ENCODE data around the gene OR2AE1.
"Not testable (repeated sequence)": the region's sequence is repeated elsewhere in the genome, so short reads cannot be mapped to it uniquely, and the experiment has no call there.

OR2AE1 gene, protein sequence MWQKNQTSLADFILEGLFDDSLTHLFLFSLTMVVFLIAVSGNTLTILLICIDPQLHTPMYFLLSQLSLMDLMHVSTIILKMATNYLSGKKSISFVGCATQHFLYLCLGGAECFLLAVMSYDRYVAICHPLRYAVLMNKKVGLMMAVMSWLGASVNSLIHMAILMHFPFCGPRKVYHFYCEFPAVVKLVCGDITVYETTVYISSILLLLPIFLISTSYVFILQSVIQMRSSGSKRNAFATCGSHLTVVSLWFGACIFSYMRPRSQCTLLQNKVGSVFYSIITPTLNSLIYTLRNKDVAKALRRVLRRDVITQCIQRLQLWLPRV

DNA sequence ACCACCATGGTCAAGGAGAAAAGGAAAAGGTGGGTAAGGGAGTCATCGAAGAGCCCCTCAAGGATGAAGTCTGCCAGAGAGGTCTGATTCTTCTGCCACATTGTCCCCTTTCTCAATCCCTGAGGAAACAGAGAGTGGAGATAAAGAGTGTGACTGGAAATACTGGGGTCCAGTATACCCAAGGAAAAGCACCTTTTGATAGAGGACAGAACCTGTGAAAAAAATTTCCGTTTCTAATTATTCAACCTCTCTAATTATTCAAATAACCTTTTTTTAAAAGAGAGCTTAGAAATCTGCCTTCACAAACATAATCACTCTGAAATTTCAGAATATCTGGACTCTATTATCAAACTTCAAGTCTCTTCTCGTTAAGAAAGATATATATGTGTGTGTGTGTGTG is at the start of gene OR2AE1:
Gene OR2AE1 (minus strand): TSS at position 101 of the 400 bp plus-strand sequence. CDS start 0 bp downstream, at position 101.
- no peak for DNase-seq

DNA sequence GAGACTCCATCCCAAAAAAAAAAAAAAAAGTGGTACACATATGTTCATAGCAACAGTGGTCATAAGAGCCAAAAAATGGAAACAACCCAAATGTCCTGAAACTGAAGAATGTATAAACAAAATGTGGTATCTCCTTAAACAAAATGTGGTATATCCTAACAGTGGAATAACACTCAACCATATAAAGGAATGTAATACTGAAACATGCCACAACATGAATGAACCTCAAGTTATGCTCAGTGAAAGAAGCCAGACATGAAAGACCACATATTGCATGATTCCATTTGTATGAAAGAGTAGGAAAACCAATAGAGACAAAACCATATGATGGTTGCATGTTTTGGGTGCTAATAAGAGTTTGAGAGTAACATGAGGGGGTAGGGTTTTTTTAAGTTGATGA is 49.5 kb upstream of the OR2AE1 start:
- DNase-seq: no peak

DNA sequence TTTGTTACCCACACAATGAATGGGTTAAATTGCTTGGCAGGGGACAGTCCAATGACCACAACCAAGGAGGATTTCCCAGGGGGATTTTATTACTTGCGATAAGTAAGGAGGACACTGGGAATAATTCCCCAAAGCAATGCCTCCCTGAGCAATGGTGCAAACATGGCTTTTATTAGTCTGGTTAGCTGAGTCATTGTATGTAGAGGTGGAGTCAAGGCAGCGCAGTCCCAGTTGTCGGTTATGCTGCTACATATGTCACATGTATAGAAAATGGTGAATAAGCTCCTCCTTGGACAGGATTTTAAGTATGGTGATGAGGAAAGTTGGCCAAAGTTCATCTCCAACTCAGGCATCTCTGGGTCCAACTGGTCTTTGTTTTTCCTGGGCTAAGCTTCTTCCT is 46.4 kb upstream of the OR2AE1 start:
- DNase-seq: no peak

DNA sequence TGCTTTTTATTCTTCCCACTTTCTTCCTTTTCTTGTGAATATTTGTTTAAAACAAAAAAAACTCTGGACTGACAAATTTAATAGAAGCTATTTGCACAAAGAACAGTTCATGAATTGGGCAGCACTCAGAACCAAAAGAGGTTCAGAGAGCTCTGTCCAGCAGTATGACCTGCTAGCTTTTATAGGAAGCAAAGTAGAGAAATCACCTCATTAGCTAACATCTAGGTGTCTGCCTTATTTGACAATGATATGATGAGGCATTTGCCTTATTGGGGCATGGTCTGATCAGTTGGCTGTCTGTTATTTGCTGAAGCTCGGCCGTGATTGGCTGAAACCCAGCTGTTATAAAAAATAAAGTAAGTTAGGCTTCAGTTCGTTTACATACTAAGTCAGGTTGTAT is 43.3 kb upstream of the OR2AE1 start:
- no peak for DNase-seq

DNA sequence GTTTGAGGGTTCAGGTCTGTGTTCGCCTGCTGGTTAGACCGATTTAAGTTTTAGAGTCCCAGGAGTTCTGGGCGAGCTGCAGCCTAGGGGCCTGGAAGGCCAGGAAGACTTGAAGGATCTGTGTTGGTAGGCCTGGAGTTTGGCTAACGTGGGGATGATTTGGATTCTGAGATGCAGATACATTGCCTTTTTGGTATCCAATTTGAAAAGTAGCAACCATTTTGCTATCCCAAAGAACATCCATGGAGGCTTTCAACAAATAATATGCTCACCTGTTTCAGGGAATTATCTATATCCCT is 42.9 kb upstream of the OR2AE1 start:
- DNase-seq: no peak

DNA sequence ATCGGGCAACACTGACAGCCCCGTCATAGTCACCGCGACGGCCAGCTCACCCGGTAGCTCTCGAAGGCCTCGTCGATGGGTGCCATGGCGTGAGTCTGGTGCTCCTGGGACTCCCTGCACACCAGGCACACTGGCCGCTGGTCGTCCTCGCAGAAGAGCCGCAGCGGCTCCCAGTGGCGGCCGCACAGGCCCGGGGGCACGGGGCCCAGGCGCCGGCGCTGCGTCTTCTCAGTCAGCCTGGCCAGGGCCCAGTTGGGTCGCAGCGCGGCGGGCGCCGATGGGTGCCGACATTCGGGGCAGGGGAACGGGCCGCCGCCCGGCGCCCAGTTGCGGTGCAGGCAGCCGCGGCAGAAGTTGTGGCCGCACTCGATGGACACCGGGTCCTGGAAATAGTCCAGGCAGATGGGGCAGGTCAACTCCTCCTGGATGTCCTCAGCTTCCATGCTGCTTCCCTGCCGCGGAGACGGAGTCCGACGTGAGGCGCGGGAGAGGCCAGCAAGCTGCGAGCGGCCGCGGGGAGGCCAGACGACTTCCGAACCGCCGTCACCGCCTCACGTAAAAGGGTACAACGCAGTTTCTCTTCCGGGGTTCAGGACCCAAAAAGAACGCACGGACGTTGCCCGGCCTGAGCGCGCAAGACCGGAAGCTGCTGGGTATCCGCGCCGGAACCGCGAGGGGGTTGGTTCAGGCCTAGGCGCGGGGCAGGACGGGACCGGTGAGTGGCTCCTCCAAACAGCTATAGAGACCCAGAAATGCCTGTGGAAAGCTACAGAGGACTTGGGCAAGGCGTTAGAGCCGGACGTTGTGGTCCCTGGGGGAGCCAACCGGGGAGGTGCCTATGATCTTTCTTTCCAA is 42.4 kb upstream of the OR2AE1 start, which contains the start of gene TRIM4:
Gene TRIM4 (minus strand): TSS at position 572 of the 855 bp plus-strand sequence. CDS start 129 bp downstream, at position 443.
- DNase-seq: peak; percentile 66 to 84 (median 76)

DNA sequence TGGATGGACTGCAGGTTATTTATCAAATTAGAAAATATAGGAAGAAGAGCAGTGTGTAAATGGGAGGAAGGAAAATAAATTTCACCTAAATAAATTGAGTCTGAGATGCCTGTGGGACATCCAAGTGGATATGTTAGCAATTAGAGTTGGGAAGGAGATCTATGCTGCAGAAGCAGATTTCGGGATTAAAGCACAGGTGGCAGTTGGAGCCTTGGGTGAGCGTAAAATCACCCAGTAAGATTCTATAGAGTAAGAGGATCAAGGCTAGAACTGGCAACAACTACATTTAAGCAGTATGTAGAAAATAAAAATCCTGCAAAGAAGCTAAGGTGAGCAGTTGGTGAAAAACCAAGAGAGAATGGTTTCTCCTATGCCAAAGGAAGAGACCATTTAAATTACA is 34.1 kb upstream of the OR2AE1 start:
- no peak for DNase-seq

DNA sequence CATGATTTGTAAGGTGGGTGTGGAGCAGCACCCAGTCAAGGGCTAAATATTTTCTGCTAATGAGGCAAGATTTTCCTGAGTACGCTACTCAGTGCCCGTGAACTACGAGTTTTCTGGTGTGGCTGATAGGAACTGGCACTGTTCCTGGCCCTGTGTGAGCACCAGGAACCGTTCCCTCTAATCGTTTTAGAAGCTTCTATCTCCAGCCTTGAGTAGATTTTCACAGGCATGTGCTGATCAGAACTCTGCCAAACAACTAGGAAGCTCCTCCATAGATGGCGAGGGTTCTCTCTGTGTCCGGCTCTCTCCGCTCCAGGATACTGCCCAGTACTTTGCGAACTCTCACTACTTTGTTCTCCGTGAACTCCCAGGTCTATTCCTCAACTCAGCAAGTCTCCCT is 24.7 kb upstream of the OR2AE1 start:
- no peak for DNase-seq

DNA sequence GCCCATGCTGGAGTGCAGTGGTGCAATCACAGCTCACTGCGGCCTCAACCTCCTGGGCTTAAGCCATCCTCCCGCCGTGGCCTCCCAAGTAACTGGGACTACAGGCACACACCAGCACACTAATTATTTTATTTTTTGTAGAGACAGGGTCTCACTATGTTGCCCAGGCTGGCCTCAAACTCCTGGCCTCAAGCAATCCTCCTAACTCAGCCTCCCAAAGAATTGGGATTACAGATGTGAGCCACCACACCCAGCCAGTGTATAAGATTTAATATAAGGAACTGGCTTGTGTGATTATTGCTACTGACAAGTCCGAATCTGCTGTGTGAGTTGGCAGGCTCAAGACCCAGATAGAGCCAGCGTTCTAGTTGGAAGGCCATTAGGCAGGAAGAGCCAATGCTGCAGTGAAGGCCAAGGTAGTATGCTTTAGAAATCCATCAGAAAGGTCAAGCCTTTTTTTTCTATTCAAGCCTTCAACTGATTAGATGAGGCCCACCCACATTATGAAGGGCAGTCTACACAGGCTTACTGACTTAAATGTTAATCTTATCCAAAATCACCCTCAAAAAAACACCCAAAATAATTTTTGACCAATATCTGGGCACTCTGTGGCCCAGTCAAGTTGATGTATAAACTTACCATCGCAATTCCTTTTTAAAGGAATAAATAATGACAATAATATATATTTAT is 23.1 kb upstream of the OR2AE1 start:
- DNase-seq: no peak

DNA sequence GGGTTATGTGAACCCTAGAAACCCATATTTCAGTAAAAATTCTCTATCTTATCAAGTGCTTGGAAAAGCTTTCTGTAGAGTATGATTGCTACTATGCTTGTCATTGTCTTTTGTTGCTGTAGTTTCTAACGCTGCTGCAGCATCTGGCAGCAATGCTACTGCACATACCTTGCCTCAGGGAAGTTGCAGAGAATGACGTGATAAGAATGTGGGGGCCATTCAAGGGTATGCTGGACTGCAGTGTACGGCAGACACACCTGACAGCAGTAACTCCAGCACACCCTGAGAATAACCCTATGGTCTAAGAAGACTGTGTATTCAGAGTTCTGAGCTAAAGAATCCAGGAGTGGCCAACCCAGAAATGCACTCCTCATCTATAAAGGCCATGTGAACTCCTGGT is 22.0 kb upstream of the OR2AE1 start:
- DNase-seq: no peak

DNA sequence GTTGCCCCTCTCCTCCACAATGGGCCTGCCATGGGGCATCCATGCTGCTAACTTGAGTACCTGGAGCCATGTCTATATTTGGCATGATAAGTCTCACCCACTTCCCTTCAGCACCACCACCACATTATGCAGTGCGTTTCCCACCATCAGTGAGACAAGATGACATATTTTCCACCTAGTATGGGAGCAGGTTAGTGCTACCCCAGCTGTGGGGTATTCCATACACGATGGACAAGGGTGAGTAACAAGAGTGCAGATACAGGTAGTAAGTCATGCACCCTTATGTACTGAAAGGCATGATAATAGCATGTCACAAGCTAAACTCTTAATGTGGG is 21.2 kb upstream of the OR2AE1 start:
- no peak for DNase-seq

DNA sequence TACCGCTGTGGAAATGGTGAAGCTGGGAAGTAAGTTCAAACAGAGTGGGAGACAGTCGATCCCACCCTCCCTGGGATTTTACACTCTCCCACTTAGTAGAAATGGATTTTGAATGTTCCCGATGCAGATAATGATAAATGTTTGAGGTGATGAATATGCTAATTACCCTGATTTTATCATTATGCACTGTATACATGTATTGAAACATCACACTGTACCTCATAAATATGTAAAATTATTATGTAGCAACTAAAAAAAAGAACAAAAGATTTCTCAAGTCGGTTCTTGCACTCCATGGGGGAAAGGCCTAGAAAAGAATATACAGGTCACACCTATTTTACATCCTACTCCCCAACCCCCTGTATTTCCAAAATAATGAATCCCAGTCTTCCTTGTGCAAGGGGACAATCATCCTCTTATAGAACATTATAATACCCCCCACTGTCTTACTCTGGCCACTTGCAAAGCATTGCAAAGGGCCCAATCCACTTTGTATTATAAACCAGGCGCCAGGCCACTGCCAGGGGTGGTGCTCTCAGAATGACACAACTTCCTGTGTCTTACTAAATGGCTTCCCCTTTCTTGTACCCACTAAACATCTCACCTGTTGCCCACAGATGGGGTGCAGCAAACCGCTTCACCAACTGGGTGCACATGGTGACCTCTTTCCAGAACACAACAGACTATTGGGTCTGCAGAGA is 20.6 kb upstream of the OR2AE1 start:
- no peak for DNase-seq

DNA sequence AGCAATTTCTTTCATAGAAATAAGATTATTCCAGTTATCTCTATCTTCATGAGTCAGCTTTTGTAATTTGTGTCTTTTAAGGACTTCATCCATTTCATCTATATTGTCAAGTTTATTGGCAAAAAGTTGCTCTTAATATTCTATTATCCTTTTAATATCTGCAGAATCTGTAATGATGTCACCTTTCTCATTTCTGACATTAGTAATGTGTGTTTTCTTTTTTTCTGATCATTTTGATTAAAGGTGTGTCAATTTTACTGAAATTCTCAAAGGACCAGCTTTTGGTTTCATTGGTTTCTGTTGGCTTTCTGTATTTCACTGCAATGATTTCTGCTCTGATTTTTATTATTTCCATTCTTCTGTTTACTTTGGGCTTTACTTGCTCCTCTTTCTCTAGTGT is 17.9 kb upstream of the OR2AE1 start:
- DNase-seq: no peak

DNA sequence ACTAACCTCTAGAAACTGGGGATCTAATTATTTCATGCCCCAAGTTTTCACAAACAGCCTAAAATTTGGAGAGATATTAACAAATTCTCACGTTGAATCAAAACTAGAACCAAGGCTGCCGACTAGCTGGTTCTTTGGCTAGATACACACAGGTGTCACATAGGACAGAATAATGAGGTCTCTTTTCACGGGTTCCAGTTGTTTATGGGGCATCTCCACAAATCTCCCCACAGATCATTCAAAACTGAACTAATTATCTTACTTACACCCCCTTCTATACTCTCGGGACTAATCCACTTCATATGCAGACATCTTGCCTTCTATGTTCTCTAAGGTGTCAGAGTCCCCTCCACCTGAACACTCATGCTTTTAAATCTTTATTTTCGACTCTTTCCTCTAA is 16.4 kb upstream of the OR2AE1 start:
- no peak for DNase-seq

DNA sequence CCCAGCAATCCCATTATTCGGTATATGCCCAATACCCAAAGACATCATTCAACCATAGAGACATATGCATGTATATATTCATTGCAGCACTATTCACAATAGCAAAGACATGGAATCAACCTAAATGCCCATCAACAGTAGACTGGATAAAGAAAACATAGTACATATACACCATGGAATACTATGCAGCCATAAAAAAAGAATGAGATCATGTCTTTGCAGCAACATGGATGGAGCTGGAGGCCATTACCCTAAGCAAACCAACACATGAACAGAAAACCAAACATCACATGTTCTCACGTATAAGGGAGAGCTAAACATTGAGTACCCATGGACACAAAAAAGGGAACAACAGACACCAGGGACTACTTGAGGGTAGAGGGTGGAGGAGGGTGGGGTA is 13.5 kb upstream of the OR2AE1 start:
- DNase-seq: not testable (repeated sequence)

DNA sequence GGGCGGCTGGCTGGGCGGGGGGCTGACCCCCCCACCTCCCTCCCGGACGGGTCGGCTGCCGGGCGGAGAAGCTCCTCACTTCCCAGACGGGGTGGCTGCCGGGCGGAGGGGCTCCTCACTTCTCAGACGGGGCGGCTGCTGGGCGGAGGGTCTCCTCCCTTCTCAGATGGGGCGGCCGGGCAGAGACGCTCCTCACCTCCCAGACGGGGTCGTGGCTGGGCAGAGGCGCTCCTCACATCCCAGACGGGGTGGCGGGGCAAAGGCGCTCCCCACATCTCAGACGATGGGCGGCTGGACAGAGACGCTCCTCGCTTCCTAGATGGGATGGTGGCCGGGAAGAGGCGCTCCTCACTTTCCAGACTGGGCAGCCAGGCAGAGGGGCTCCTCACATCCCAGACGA is 11.5 kb upstream of the OR2AE1 start:
- DNase-seq: not testable (repeated sequence)

DNA sequence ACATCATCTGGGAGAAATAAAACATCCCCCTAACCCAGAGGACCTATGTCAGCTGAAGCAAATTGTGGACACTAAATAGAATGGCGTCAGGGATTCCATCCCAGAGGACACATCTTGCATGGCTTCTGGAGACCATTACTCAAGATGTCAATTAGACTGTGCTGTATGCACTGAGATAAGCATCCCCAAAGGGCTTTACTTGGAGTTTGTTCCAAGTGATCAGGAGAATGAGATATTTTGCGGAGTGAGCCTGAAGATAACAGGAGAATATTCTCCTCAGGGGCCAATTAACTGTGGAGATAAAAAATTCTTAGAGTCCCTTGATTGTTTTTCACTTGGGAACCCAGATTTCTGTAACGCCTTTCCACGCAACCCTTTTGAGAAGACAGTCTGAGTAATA is 4.5 kb upstream of the OR2AE1 start:
- DNase-seq: no peak

DNA sequence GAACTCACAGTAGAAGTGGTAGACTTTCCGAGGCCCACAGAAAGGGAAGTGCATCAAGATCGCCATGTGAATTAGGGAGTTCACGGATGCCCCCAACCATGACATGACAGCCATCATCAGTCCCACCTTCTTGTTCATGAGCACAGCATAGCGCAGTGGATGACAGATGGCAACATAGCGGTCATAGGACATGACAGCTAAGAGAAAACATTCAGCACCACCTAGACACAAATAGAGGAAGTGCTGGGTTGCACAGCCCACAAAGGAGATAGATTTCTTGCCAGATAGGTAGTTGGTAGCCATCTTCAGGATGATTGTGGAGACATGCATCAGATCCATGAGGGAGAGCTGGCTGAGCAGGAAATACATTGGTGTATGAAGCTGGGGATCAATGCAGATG is 342 bp downstream of the OR2AE1 start:
- no peak for DNase-seq

DNA sequence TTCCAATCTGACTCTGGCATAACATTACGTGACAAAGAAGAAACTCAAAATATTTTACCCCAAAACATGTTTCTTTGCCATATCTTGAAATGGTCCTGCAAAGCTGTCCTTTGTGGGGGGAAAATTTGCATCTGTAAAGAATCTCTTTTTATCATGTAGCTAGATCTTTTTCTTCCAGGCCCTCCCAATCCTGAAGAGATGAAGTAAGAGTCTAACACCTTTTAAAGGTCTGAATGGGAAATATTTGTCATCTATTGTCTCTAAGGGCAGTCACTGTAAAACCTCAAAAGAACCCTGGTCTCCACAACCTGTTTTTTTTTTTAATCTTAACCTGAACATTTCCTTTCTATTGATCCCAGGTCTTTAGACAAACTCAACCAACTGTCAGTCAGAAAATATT is 8.6 kb downstream of the OR2AE1 start:
- DNase-seq: no peak

DNA sequence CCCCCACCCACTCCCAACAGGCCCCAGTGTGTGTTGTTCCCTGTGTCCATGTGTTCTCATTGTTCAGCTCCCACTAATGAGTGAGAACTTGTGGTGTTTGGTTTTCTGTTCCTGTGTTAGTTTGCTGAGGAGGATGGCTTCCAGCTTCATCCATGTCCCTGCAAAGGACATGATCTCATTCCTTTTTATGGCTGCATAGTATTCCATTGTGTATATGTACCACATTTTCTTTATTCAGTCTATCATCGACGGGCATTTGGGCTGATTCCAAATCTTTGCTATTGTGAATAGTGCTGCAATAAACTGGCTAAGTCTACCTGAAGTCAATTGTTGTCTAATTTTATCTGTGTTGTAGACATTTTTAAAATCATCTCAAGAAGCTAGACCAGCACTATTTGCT is 9.4 kb downstream of the OR2AE1 start:
- DNase-seq: not testable (repeated sequence)

DNA sequence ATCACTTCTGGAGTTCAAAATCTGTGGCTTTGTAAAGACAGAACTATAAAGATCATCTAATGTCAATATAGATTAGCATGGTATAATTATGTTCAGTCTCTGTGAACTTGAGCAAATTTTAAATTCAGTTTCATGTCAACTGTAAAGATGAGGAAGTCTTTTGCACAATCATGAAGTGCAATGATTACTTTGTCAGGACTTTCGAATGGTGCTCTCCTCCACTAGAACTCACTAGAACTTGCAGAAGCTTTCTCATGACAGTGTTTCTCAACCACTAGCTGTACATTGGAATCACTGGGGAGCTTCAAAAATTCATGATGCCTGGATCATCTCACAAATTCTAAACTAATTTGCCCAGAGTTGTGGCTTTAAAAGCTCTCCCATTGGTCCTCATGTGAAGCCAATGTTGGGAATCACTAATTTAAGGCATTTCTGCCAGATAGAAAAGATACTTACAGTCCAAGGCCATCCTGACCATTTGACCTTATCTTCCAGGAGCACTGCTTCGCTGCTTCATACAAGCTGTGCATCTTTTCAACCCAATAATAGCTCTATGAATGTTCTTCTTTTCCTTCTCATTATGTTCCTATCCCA is 12.9 kb downstream of the OR2AE1 start:
- no peak for DNase-seq

DNA sequence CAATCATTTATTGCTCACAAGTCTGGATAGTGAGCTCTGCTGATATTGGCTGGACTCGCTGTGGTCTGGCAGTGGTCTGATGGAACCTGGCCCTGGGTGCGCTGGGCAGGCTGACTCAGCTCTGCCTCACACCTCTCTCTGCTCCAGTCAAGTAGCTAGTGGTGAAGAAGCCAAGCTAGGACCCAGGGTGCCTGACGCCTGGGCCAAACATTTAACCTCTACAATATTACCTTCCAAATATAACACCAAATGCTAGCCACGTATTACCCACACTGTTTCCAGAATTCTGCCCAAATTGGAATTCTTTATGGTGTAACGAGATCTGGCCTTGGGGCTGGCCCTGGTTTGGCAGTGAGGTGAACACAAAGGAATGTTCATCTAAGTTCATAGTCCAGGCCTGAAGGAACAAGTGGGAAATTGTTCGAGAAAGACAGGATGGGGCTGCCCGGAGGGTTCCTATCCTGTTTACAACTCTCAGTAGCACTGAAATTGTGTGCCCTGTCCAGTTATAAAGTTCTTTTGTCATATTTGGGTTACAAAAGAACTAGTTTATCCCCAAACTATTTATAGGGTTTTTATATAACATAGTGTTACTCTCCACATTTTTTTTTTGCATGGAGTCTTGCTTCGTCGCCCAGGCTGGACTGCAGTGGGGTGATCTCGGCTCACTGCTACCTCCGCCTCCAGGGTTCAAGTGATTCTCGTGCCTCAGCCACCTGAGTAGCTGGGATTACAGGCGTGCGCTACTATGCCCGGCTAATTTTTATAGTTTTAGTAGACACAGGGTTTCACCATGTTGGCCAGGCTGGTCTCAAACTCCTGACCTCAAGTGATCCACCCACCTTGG is 16.3 kb downstream of the OR2AE1 start:
- no peak for DNase-seq

Measured in activated naive CD4-positive, alpha-beta T cell (primary cell).